Breast epithelium (tissue), 4 donors: ENCODE measurements around the gene CYFIP2. TPM values are rescaled to one million over a fixed set of nuclear protein-coding genes. Genes with fewer than 3 reads are reported as not detected.

Experiments
- DNase-seq, 2 donors: peaks; one replicate each; pipeline ENCODE4 v3.0.0-alpha.2; 2019; ENCODE audit warnings: low spot score in 2 of 2
- H3K27ac ChIP-seq, 2 donors: fragments of 200-600 bp; sonication (generic) in 1 of 2; one replicate each; pipeline ENCODE4 v1.5.1; 2016 to 2019; ENCODE audit warnings: mild to moderate bottlenecking in 1 of 2
- H3K27me3 ChIP-seq, 2 donors: fragments of 200-600 bp; sonication (generic) in 1 of 2; one replicate each; pipeline versions ENCODE4 v1.5.1 to v1.6.0; 2017 to 2019; ENCODE audit warnings: control low read depth in 1 of 2, mild to moderate bottlenecking in 1 of 2
- H3K36me3 ChIP-seq: fragments of 200-600 bp; one replicate; pipeline ENCODE4 v1.5.1; 2019
- H3K4me1 ChIP-seq, 2 donors: fragments of 200-600 bp; sonication (generic); one replicate each; pipeline ENCODE4 v1.5.1; 2016 to 2019; ENCODE audit warnings: control low read depth in 1 of 2
- H3K4me3 ChIP-seq, 3 donors: fragments of 200-600 bp; sonication (generic); 1 replicate in 2 of 3; 2 replicates in 1 of 3; pipeline ENCODE4 v1.5.1; 2016 to 2019; ENCODE audit warnings: mild to moderate bottlenecking in 3 of 3, moderate library complexity in 2 of 3
- H3K9me3 ChIP-seq, 2 donors: fragments of 200-600 bp; sonication (generic) in 1 of 2; one replicate each; pipeline ENCODE4 v1.5.1; 2016 to 2019; ENCODE audit warnings: control low read depth in 1 of 2
- CTCF ChIP-seq, 3 donors: fragments of 450-650 bp; IDR thresholded peaks; one replicate each; pipeline ENCODE4 v1.5.1; 2016 to 2017; ENCODE audit warnings: antibody characterized with exemption in 3 of 3, mild to moderate bottlenecking in 3 of 3, moderate library complexity in 3 of 3
- POLR2A ChIP-seq: fragments of 450-650 bp; IDR thresholded peaks from one replicate; pipeline ENCODE4 v1.6.1; 2016; ENCODE audit warnings: antibody characterized with exemption, mild to moderate bottlenecking, moderate library complexity
- POLR2AphosphoS5 ChIP-seq, 3 donors: sonication (generic); formaldehyde crosslinking; IDR thresholded peaks; one replicate each; pipeline ENCODE4 v1.6.1; 2017; ENCODE audit warnings: antibody characterized with exemption in 3 of 3
- intact Hi-C: fragments of 100-400 bp; cut with DNase I; formaldehyde crosslinking; loops from one replicate; pipeline ENCODE4 v1.15.1; 2023; ENCODE audit warnings: low total_unique reads
- total RNA-seq, 3 donors: library from RNA; depleted of rRNA; stranded (reverse); fragments of >200 nt; gene quantifications; one replicate each; pipeline ENCODE4 v1.1.0, GENCODE V29; 2016

The CYFIP2 gene
- total RNA-seq, 3 donors from 2014 or later: 6.2 to 15.5 (median 12.1) TPM

GRCh38 chr5:157381746-157382145, 115.8 kb downstream of the CYFIP2 start:
- Histone ChIP-seq H3K4me1 (no peaks in the 10 kb centered on the region), H3K9me3 (no peaks in the 10 kb centered on the region), H3K27me3 (no peaks in the 10 kb centered on the region), H3K4me3 (no peak overlapping the region), H3K36me3 (no peaks in the 10 kb centered on the region), H3K27ac (no peak overlapping the region)
- no peak for DNase-seq
- intact Hi-C loops: no loop called here
- TF ChIP-seq POLR2A (no peak), CTCF (IDR thresholded peaks at IDR 0.05) (no peak), POLR2AphosphoS5 (IDR thresholded peaks at IDR 0.05) (no peak)

DNA sequence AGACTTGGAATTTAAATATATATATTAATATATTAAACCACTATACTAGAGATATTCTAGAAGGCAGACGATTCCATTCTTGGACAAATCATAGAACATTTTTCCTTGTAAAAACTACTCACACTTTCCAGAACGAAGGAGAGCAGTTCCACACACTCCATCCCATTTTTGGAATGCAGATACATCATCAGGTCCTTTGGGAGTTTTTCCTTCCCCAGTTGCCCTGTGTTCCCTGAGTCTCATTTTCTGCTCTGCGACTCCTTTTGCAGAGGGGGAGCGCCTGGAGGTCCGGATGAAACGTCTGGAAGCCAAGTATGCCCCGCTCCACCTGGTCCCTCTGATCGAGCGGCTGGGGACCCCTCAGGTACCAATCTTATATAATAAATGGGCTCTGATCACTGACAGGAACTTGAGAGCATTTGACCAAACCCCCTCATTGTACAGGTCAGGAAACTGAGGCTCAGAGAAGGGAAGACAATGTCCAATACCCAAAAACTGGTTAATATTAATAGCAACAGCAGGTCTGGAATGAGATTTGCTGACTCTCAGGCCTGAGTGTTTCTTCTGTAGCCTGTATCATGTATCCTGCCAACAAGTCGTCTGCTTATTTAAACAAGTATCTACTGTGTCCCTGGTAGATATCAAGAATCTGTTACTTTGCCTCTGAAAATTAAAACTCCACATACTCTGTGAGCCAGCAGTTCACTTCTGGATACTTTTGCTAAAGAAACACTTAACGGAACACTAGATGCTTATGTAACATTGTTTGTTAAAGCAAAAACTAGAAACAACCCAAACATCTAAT, 117.3 kb downstream of the CYFIP2 start:
- intact Hi-C loops: no loop called here
- H3K27me3 ChIP-seq: no peaks in the 10 kb centered on the region
- TF ChIP-seq CTCF (IDR thresholded peaks at IDR 0.05) (no peak), POLR2AphosphoS5 (IDR thresholded peaks at IDR 0.05) (no peak), POLR2A (no peak)
- peak overlapping the region in 1 of 3 donors; percentile 7 for H3K4me3 ChIP-seq
- H3K4me1 ChIP-seq: peaks cover 0 to 2% of the 10 kb centered on the region in 2 donors
- no peak for DNase-seq
- H3K9me3 ChIP-seq: no peaks in the 10 kb centered on the region
- no peak overlapping the region for H3K27ac ChIP-seq
- H3K36me3 ChIP-seq: no peaks in the 10 kb centered on the region

GRCh38 chr5:157384971-157385709, 119.2 kb downstream of the CYFIP2 start:
- H3K27me3 ChIP-seq: no peaks in the 10 kb centered on the region
- no peak for TF ChIP-seq POLR2A
- no peak for TF ChIP-seq POLR2AphosphoS5 (IDR thresholded peaks at IDR 0.05)
- TF ChIP-seq CTCF (IDR thresholded peaks at IDR 0.05): no peak
- no peaks in the 10 kb centered on the region for H3K36me3 ChIP-seq
- intact Hi-C loops: no loop called here
- peak in 1 of 2 donors; percentile 32 for DNase-seq
- H3K27ac ChIP-seq: peak overlapping the region in 1 of 2 donors; percentile 43
- no peak overlapping the region for H3K4me3 ChIP-seq
- peaks cover 0 to 2% of the 10 kb centered on the region in 2 donors for H3K4me1 ChIP-seq
- no peaks in the 10 kb centered on the region for H3K9me3 ChIP-seq

GRCh38 chr5:157387041-157387563, 121.2 kb downstream of the CYFIP2 start:
- Histone ChIP-seq H3K36me3 (no peaks in the 10 kb centered on the region), H3K4me1 (peaks cover 0 to 2% of the 10 kb centered on the region in 2 donors), H3K27ac (no peak overlapping the region), H3K4me3 (no peak overlapping the region), H3K9me3 (no peaks in the 10 kb centered on the region), H3K27me3 (no peaks in the 10 kb centered on the region)
- DNase-seq: no peak
- intact Hi-C loops: no loop called here
- TF ChIP-seq POLR2AphosphoS5 (IDR thresholded peaks at IDR 0.05) (no peak), CTCF (IDR thresholded peaks at IDR 0.05) (no peak), POLR2A (no peak)

DNA sequence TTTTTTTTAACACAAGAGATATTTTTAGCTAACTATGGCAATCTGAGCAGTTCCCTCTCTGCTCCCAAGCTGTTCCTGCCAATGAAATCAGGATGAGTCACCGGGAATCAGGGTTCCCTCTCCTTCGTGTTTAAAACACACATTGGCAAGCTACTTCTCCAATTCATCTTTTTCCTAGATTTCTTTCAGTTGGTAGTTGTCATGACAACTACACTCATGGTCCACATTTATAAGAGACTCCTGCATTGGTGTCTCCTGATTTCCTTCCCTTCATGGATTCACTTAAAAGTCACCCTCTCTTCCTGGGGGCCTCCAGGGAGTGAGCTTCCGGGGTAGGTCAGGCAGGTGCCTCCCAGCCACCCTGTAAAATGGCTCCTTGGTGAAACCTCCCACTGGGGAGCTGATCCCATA, 121.8 kb downstream of the CYFIP2 start:
- no peaks in the 10 kb centered on the region for H3K27me3 ChIP-seq
- TF ChIP-seq POLR2A (no peak), POLR2AphosphoS5 (IDR thresholded peaks at IDR 0.05) (peak in 1 of 3 donors; percentile 11), CTCF (IDR thresholded peaks at IDR 0.05) (no peak)
- no peaks in the 10 kb centered on the region for H3K9me3 ChIP-seq
- intact Hi-C loops: no loop called here
- H3K4me1 ChIP-seq: peaks cover 0 to 2% of the 10 kb centered on the region in 2 donors
- no peak overlapping the region for H3K27ac ChIP-seq
- no peaks in the 10 kb centered on the region for H3K36me3 ChIP-seq
- no peak for DNase-seq
- no peak overlapping the region for H3K4me3 ChIP-seq
